Measurements from ENCODE around the gene HASPIN. TPM values are rescaled to one million over a fixed set of nuclear protein-coding genes. Genes with fewer than 3 reads are reported as not detected.

Gene HASPIN
- 4.6 and 7.4 TPM in 2 replicates for total RNA-seq

DNA sequence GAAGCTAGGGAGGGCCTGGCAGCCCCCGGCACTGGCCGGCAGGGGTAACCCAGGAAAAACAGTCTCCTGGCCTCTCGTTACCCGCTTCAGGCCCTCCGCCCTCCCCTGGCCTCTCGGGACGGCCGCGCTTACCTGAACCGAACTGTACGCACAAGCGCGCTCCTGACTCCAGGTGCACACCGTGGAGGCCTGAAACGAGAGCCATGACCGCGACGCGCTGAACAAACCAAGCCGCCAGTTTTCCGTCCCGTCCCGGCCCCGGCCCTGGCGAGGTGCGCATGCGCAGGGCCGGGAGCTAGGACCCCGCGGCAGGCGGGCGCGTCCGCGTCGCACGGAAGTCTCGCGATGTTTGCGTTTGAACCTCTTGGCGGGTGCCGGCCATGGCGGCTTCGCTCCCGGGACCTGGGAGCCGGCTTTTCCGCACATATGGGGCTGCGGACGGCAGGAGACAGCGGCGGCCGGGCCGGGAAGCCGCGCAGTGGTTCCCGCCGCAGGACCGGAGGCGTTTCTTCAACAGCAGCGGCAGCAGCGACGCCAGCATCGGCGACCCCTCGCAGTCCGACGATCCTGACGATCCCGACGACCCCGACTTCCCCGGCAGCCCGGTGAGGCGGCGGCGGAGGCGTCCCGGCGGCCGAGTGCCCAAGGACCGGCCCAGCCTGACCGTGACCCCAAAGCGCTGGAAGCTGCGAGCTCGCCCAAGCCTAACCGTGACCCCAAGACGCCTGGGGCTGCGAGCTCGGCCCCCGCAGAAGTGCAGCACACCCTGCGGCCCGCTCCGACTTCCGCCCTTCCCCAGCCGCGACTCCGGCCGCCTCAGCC lies at the start of gene HASPIN:
Gene HASPIN (plus strand): TSS at position 348 of the 822 bp plus-strand sequence. CDS start 33 bp downstream, at position 381.

DNA sequence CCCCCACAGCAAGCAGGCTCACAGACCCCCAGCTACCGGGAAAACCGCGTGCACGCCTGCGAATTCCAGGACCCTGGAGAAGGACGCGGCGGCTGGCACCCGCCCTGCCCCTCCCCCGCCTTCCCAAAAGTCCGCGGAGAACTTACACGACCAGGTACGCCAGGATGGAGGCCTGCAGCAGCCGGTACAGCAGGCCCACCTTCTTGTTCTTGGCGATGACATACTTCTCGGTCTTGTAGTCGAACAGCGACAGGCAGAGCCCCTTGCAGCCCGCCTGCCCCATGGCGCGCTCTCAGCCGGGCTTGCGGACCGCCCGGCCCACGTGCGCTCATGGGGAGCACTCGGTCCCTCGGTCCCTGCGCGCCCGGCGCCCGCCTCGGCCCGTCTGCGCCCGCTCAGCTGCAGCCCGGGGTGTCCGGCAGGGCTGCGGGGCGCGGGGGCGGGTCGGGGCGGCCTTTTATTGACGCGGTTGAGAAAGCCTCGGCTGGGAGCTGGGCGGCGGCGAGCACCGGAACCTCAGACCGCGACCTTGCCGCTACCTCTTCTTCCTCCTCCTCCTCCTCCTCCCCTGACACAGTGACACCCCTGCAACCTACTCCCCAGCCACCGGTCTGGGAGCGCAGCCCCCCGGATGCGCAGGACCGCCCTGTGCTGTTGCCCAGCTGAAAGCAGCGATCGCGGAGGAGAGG lies 27.8 kb upstream of the HASPIN start, which contains the start of gene P2RX5:
Gene P2RX5 (minus strand): TSS at position 433 of the 689 bp plus-strand sequence. CDS start 150 bp downstream, at position 283.

Other genes with a start within 250 kb of the HASPIN start
- gene ASPA, start 247.9 kb upstream of the HASPIN start, total RNA-seq, result 0.13 TPM in 1 of 2 replicates, not detected in the other
- not detected in 2 replicates for gene TRPV3, start 166.1 kb upstream of the HASPIN start, total RNA-seq
- gene TRPV1, start 114.5 kb upstream of the HASPIN start, total RNA-seq, result 0.65 and 3.1 TPM in 2 replicates
- gene SHPK, start 87.7 kb upstream of the HASPIN start, total RNA-seq, result 12.3 and 23.5 TPM in 2 replicates
- gene CTNS, start 87.1 kb upstream of the HASPIN start, total RNA-seq, result 10.8 and 28.0 TPM in 2 replicates
- 128 and 173 TPM in 2 replicates for gene TAX1BP3, start 55.3 kb upstream of the HASPIN start, total RNA-seq
- gene EMC6, start 55.1 kb upstream of the HASPIN start, total RNA-seq, result 12.8 and 16.4 TPM in 2 replicates
- gene P2RX5, start 27.7 kb upstream of the HASPIN start, total RNA-seq, result 0.19 and 0.32 TPM in 2 replicates
- 13.5 and 16.4 TPM in 2 replicates for gene ITGAE, start 77.3 kb downstream of the HASPIN start, total RNA-seq
- gene NCBP3, start 122.3 kb downstream of the HASPIN start, total RNA-seq, result 16.0 and 30.8 TPM in 2 replicates
- gene CAMKK1, start 169.2 kb downstream of the HASPIN start, total RNA-seq, result 2.1 TPM in 2 replicates
- not detected in 2 replicates for gene P2RX1, start 192.6 kb downstream of the HASPIN start, total RNA-seq
- gene ATP2A3, start 240.5 kb downstream of the HASPIN start, total RNA-seq, result 0.06 and 0.16 TPM in 2 replicates